NCI-H82 (cell line): Measurements from ENCODE around the gene RAB10.

Experiments used
- DNase-seq: peaks from one replicate; lab custom pipeline; 2025; lab: John Stamatoyannopoulos, UW

The RAB10 gene

DNA sequence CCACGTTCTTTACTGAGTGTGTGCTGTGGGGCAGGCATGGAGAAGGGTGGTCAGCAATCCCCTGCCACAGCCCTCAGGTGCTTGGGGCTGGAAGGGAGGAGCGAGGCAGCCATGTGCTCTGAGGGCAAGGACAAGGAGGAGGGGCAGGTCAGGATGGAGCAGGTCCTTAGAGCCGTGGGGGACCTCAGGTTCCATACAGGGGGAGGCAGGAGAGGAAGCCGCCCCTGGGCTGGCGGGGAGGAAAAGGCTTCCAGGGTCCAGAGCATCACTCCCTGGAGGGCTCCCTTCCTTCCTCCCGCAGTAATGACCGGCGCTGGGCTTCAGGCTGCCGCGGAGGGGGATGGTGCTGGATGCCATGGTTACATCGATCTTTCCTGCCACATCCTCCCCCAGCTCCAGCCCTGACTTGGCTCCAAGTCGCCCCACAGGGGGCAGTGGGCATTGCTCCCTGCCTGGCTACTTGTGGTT, 145.6 kb downstream of the RAB10 start:
- no peak for DNase-seq

GRCh38 chr2:26182441-26182840, 148.6 kb downstream of the RAB10 start:
- no peak for DNase-seq

DNA sequence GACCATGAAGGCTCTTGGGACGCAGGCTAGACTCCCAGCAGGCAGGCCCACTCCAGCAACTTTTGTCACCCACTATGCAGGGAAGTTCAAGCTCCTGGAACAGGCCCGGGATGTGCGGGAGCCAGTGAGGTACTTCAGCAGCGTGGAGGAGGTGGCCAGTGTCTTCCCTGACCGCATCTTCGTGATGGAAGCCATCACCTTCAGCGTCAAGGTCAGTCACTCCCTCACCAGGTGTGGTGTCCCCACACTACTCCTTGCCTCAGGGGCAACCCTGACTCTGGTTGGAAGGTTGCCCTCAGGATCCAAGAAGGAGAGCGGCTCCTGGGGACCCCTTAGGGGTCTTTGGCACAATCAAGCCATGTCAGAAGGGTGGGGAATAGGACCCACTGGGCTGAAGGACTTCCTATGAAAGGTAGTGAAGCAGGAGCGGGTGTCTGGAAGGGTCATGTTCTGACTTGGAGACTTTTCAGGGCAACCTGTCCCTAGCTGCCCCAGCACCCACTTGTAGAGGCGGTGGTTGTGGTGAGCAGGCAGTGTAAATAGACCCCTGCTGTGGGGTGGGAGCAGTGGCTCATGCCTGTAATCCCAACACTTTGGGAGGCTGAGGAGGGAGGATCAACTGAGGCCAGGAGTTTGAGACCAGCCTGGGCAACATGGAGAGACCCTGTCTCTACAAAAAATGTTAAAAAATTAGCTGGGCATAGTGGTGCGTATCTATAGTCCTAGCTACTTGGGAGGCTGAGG, 149.2 kb downstream of the RAB10 start:
- no peak for DNase-seq

GRCh38 chr2:26184121-26184520, 150.2 kb downstream of the RAB10 start:
- DNase-seq = no peak

- DNase-seq = no peak
Observed at GRCh38 chr2:26184555-26185303, 150.8 kb downstream of the RAB10 start.

- DNase-seq = no peak
Observed at GRCh38 chr2:26185304-26185928, 151.5 kb downstream of the RAB10 start.

- DNase-seq = no peak
Observed at GRCh38 chr2:26185954-26186770, 152.3 kb downstream of the RAB10 start.
